ENCODE results near the gene CALML5.

The CALML5 gene

DNA sequence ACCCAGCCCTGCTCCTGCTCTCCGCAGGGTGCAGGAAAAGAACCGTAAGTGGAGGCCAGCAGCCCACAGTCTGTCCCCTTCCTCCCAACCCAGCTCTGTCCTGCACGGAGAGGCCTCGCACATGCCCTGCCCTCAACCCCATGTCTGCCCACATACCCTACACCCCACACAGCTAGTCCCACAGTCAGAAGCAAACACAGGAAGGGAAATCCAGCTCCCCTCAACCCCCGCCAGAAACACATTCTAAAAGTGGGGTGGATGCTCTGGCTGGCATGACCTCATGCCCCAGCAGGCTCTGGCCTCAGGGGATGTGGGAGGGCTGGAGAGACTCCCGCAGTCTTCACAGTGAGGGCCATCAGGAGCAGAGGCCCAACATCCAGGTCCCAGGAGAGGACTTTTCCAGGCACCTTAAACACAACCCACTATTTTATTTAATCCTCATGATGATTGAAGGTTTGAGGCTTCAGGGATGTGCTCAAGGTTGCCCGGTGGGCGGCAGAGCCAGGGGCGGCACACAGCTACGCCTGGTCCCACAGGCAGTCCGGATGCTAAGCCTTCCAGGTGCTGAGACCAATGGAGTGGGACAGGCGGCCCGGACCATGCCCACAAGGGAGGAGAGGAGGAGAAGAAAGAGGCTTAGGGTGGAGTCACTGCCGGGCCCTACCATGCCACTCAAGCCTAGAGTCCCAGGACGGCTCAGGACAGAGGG lies 29.9 kb downstream of the CALML5 start:
- H3K4me3 ChIP-seq (ENCODE audit: low read depth, low read length) = no peak overlapping the region
- TF ChIP-seq, protein P1, sequence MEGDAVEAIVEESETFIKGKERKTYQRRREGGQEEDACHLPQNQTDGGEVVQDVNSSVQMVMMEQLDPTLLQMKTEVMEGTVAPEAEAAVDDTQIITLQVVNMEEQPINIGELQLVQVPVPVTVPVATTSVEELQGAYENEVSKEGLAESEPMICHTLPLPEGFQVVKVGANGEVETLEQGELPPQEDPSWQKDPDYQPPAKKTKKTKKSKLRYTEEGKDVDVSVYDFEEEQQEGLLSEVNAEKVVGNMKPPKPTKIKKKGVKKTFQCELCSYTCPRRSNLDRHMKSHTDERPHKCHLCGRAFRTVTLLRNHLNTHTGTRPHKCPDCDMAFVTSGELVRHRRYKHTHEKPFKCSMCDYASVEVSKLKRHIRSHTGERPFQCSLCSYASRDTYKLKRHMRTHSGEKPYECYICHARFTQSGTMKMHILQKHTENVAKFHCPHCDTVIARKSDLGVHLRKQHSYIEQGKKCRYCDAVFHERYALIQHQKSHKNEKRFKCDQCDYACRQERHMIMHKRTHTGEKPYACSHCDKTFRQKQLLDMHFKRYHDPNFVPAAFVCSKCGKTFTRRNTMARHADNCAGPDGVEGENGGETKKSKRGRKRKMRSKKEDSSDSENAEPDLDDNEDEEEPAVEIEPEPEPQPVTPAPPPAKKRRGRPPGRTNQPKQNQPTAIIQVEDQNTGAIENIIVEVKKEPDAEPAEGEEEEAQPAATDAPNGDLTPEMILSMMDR (IDR thresholded peaks at IDR 0.05; ENCODE audit: low read depth, low read length) = no peak

DNA sequence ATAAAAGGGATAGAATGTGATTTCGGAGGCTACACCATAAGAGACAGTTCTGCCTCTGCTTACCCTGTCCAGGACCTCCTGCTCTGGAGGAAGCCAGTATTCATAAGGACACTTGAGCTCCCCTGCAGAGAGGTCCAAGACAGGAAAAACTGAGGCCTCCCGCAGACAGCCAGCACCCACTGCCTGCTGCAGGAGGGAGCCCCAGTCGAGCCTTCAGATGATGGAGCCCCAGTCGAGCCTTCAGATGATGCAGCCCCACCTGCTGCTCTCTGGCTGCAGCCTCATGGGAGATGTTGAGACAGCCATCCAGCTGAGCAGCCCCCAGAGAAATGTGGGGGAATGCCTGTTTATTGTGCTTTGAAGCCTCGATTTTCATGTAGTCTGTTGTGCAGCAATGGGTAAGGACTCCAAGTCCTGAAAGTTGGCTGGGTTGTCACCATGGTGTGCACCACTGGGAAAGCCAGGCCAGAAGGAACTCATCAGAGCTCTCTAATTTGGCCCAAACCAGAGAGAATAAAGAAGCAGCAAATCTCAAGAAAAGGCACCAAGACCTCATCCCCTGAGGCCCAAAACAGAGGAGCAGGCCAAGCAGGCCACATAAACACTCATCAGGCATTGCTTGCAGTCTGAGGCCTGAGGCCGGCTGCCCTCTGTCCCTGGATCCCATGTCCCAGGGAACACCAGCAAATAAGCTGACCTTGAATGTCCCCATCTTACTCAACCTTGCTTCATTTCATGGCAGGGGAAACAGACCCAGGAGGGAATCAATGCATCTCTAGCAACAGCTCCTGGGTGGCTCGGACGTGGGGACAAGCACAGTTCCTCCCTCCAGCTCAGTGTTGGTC lies 30.9 kb downstream of the CALML5 start:
- no peak overlapping the region for H3K4me3 ChIP-seq (ENCODE audit: low read depth, low read length)
- TF ChIP-seq, protein P1 (IDR thresholded peaks at IDR 0.05; ENCODE audit: low read depth, low read length) = no peak

DNA sequence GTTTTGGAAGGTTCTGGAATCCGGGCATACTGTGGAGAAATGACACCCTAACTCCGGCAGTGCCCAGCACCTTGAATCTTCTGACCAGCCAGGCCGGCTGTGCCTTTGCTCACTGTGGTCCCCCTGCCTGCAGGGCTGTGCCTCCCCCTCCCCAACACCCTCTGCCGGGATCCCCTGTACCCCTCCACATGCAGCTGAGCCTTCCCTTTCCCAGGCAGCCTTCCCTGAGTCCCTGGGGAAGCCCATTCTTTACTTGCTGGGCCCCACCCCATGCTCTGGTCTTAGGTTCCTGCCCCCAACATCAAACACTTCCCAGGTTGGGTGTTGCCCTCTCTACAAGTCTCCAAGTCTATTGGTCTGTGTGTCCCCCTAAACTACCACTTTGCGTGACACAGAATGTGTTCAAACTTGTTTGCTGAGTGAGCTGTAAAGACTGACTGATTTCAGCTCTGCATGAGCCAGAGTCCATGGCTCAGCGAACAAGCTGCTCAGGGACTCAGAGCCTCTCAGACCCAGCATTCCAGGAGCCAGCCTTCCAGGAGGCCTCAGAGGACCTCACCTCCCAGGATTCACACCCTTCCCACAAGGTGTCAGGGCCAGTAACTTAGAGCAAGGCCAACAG lies 31.6 kb downstream of the CALML5 start:
- TF ChIP-seq, protein P1 (IDR thresholded peaks at IDR 0.05; ENCODE audit: low read depth, low read length) = no peak
- H3K4me3 ChIP-seq (ENCODE audit: low read depth, low read length) = no peak overlapping the region

DNA sequence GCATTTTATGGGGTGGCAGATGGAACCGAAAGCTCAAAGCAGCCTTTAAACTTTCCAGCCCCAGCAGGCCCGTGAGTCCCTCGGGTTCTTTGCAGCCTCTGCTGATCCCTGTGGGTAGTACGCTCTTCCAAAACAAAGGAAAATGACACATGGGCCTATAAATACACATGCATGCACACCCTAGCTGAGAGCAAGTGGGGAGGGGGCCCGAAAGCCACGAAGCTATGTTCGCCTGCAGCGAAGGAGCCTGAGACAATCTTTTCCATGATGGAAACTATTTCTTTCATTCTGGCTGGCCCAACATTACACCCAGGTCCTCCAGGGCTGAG lies 32.2 kb downstream of the CALML5 start:
- H3K4me3 ChIP-seq (ENCODE audit: low read depth, low read length) = no peak overlapping the region
- TF ChIP-seq, protein P1 (IDR thresholded peaks at IDR 0.05; ENCODE audit: low read depth, low read length) = no peak

DNA sequence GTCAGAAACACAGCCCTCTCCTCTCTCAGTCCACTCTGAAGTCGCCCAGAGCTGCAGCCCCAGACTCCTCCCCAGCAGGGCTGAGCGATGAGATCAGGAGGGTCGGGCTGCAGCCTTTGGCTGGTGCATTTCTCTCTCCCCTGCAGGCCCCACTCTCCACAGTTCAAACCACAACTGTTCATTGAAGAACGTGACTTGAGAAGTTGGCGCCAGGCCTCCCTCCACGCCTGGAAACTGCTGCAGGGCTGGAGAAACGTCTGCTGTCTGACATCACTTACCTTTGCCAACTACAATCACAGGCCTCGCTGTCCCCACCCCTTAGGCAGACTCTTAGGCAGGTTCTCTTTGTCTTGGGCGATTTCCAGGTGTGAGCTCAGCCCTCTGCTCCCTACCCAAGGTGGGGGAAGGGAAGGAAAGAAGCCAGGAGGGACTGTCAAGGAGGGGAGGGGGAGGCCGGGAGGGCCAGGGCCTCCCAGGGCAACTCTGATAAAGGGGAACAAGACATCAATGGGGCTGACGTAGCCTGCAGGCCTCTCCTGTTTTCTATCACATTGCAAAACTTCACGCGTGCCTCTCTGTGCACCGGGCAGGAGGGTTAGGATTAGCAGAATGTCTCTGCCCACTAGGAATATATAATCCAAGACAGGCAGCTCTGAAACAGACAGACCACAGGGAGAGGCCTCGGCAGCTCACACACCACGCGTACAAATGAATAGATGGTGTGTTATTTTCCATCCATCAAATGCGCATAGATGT lies 32.7 kb downstream of the CALML5 start:
- no peak overlapping the region for H3K4me3 ChIP-seq (ENCODE audit: low read depth, low read length)
- TF ChIP-seq, protein P1 (IDR thresholded peaks at IDR 0.05; ENCODE audit: low read depth, low read length) = 0 out of 2 replicates have a peak, but pooled peaks have one; percentile 5

DNA sequence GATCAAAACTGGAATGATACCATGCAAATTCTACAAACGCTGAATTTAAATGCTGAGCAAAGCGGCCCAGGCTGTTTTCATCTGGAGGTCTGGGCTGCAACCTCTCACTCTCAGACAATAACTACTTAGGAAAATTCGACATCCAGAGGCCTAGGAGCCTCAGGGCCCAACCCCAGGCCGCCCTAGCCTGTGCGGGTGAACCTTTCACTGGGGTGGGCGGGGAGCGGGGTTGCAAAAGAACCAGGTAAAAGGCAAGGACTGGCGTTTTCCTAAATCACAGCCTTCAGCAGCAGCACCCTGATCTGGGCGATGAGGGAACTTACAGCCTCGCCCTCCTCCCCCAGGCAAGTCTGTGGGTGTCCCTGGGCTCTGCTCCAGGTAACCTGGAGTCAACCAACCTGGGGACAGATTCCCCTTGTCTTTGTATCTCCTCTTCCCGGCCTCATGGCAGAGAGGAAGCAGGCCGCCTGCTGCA lies 33.4 kb downstream of the CALML5 start:
- no peak overlapping the region for H3K4me3 ChIP-seq (ENCODE audit: low read depth, low read length)
- TF ChIP-seq, protein P1 (IDR thresholded peaks at IDR 0.05; ENCODE audit: low read depth, low read length) = no peak

All from WI38 (cell line).